Right renal pelvis (tissue), 4 donors: Measurements from ENCODE around the gene NCKAP5. TPM values are rescaled to one million over a fixed set of nuclear protein-coding genes. Genes with fewer than 3 reads are reported as not detected.

Source experiments
- DNase-seq, 4 donors: peaks; one replicate each; pipeline ENCODE4 v3.0.0-alpha.2; 2013; ENCODE audit warnings: low read depth in 4 of 4, low spot score in 3 of 4, missing footprints in 1 of 4
- polyA plus RNA-seq, 4 donors: library from polyadenylated mRNA; unstranded; fragments of 120-200 nt; gene quantifications; one replicate each; pipeline ENCODE4 v1.2.1, GENCODE V29; 2013; ENCODE audit not compliant: insufficient read length in 4 of 4

The NCKAP5 gene
- polyA plus RNA-seq, 4 donors = 7.2 to 10.1 (median 7.8) TPM

- DNase-seq = no peak
These were observed 630.6 kb downstream of the NCKAP5 start for GRCh38 chr2:132937629-132938028.

DNA sequence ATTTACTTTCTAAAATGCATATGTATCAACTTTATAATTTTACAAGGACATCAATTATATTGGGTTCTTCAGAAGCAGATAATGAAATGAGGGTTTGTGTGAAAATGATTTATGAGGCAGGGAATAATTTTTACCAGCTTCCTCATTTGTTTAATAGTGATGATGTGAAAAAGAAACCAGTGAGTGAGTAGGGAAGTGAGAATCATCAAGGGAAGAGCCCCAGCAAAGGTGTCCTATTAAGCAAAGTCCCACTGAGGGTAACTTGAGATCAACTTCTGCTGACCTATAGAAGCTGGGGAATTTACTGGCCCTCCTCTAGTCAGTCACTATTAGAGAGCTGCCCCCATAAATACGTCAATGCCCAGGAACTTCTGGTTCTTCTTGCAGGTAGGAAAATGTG is 631.5 kb downstream of the NCKAP5 start:
- no peak for DNase-seq

DNA sequence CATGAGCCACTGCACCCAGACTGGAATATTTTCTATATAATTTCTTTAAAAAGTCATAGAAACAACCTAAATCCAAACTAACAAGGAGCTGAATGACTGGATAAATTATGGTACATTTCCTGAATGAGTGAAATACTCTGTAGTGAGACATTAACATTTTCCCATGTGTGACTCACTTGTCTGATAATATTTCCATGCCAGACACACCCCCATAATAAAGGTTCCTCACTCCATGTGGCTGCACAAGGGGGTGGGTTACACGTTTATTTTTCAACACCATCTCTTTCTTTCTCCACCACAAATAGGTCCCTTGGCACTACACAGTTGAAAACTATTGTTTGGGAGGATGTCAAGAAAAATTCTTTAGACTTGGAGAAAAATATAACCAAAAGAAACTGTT is 632.0 kb downstream of the NCKAP5 start:
- DNase-seq = no peak

DNA sequence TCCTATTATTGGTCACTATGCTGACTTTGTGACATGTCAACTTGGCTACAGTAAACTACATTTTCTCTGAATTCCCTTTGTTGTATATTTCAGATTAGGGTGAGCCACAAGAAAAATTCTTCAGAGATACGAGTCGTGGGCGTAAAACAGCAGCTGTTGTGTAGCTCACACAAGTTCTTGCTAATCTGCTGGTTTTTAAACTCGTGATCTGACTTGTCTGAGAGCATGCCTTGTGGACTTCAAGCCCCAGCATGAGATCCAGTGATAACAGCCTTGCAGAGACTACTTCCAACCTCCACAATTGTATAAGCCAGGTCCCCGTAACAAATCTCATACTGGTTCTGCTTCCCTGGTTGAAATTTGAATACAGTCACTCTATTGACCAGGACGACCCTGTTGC is 638.5 kb downstream of the NCKAP5 start:
- DNase-seq = no peak

- no peak for DNase-seq
These were observed 644.5 kb downstream of the NCKAP5 start for GRCh38 chr2:132923787-132924186.

GRCh38 chr2:132915812-132916549 is 652.3 kb downstream of the NCKAP5 start:
- no peak for DNase-seq

DNA sequence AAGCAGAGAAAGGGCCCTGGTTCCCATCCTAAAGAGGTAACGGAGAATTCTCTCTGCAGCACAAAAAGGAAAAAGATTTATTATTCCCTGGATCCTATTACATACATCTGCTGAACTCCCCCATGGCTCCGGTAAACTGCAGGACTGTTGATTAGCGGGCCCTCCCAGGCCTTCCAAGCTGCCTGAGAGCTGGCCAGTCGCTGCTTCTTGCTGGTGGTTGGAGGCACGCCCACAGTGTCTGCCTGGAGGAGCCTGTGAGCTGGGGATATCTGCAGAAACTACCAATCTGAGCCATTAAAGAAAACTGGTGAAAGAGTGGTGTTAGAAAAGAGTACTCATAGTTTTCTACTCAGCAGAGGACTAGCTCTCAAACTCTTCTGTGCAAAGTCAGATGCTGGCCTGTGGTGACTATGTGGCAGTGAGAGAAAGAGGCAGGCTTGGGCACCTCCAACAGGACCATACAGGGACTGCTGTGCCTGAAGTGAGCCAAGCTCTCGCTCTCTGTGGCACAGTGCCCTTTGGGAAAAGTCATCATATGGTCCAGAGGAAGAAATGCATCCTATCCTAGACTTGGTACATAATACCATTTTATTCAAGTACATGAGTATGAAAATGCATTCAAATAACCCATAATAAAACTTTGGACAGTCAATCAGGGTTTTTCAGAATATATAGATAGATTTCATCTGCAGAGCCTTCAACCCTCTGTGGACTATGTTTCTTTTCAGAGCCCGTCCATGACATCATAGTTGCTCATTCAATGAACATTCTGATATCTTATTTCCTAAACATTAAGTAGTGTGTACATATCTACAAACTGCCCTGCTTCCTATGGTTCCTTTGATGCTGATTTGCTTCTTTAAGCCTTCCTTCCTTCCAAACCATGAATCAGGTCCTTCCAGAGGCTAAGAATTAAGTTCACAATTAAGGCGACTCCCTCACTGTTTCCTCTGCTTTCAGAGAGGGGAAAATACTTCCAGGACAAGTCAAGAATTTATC is 656.2 kb downstream of the NCKAP5 start:
- peak; percentile 25 to 65 (median 42) for DNase-seq

- DNase-seq = no peak
These were observed 657.8 kb downstream of the NCKAP5 start for GRCh38 chr2:132910432-132910831.

DNA sequence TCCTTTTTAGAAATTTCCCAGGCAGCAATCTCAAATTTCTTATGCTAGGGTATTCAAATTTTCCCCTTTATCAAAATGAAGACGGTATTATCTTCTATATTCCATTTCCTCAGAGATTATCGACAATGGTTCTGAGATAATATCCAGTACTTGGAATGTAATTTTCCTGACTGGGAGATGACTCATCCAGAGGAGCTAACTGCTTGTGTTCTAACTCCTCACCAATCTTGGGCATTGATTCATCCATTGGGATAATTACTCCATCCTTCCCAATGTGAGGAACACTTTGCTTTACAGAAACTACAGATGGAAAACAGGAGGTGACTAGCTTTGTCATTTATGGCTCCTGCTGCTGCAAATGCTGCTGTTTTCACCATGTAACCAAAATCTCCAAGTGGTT is 658.8 kb downstream of the NCKAP5 start:
- DNase-seq = no peak

DNA sequence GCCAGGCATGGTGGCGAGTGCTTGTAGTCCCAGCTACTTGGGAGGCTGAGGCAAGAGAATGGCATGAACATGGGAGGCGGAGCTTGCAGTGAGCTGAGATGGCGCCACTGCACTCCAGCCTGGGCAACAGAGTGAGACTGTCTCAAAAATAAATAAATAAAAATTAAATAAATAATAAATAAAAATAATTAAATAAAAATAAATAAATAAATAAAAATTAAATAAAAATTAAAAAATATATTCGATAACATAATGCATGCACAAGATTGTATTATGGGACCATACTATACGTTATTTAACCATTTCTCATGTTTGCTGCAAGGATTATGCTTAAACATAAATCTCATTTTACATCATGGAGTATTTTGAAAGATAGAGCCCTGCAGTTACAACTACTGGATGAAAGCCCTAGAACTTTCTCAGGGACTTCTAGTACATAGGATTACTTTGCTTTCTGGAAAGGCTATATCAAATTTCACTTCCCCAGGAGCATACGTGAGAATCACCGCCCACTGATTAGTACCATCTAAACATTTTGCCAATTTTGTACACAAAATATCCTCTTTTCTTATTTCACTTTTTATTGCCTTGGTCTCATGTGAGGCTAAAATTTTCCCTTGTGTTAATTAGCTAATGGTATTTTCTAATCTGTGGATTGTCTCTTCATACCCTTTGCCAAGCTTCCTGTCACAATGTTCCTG is 664.0 kb downstream of the NCKAP5 start:
- no peak for DNase-seq

GRCh38 chr2:132902626-132903025 is 665.6 kb downstream of the NCKAP5 start:
- no peak for DNase-seq

DNA sequence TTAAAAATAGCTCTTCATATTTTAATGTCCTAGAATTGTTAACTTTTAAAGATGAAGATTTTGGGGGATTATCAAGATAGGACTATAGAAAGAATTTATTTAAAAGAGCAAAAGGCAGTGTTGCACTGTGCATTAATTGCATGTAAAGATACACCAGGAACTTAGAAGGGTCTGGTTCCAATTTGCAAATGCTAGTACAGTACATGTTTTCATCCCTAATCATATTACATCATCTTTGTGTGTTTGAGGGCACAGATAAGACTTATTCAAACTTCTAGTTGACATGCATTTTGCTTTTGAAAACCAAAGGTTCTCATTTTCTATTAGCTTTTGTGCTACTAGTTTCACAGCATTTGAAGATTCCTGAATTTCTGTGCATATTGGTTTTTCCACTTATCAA is 666.6 kb downstream of the NCKAP5 start:
- no peak for DNase-seq

- DNase-seq = no peak
These were observed 671.2 kb downstream of the NCKAP5 start for GRCh38 chr2:132897111-132897510.

DNA sequence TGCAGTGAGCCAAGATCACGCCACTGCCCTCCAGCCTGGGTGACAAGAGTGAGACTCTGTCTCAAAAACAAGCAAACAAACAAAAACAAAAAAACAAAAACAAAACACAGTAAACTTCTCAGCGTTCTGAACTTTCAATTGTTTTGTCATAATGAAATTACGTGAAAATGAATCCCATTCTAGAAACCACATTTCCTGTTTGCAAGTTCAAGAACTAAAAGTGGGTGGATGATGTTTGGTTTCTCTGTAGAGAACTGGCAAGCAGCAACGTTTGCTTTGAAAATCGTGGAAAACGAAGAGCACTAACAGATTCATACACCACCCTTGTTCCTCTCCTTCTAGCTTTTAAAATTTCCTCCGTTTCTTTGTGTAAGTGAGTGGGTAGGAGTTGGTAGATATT is 672.2 kb downstream of the NCKAP5 start:
- no peak for DNase-seq

GRCh38 chr2:132891498-132891897 is 676.8 kb downstream of the NCKAP5 start:
- DNase-seq = no peak

DNA sequence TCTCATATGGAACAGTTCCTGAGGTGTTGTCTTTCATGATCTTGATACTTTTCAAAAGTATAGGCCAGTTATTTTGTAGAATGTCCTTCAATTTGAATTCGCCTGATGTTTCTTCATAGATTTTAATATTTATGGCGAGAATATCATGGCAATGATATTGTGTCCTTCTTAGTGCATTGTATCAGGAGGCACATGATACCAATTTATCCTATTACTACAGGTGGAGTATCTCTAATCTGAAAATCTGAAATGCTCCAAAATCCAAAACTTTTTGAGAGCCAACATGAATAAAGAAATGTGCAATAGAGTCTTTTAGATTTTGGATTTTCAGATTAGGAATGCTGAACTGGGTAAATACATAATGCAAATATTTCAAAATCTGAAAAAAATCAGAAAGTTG is 681.7 kb downstream of the NCKAP5 start:
- no peak for DNase-seq

GRCh38 chr2:132884705-132885104 is 683.6 kb downstream of the NCKAP5 start:
- no peak for DNase-seq

DNA sequence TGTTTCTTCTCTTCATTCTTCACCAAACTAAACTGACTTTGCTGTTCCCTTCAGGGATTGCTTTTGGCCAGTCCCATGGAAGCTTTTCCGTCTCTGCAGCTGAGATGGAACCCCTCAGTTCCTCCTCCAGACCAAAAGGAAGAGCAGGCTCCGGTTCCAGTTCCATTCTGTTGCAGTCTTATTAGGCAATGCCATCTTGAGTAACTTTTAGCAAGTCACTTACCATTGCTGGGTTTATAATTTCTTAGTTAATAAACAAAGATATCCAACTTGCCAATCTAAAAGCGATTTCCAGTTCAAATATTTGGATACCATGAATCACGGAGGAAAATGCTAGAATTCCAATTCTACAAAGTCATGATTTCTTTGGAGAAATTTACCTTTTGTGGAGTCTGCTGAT is 684.0 kb downstream of the NCKAP5 start:
- no peak for DNase-seq

DNA sequence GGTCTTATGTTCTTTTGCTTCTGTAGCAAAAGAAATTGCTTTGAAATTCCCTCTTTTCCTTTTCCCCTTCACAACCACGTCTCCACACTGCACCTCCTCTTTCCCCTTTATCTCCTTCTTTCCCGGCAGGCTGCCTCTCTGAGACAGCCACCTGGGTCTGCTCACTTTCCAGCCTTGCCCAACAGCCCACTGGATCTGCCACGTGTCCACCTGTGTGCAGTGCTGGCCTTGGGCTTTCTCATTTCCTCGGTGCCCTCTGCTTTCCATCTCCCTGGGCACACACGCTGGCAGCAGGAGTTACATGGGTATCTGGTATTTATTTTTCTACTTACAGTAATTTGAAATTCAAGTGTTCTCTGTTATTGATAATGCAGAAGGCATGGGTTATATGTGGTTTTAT is 684.8 kb downstream of the NCKAP5 start:
- no peak for DNase-seq

GRCh38 chr2:132881546-132881945 is 686.7 kb downstream of the NCKAP5 start:
- no peak for DNase-seq

DNA sequence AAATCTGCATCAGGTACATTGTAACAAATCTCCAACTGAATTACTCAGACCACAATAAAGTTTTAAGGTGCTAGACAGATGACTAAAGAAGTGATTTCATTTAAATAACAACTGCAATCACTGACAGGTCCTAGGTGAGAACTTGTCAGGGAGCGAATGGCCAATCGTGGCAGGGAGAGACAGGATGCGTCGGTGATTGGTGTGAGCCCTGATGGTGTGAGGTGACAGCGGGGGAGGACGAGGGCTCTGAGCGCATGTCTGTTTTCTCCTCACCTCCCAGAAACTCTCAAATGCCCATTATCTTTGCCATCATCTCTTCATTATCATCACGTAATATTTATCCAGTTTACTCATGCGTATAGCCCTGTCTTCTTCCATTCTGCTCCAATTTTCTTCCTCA is 690.3 kb downstream of the NCKAP5 start:
- no peak for DNase-seq
